GM19397 (cell line): ENCODE data around the gene SPG21.

ENCODE experiments used
- ATAC-seq: cut with Tn5 transposase; IDR thresholded peaks from one replicate; pipeline ENCODE4 v1.9.1; 2021; ENCODE audit warnings: mild to moderate bottlenecking, moderate library complexity; ENCODE audit not compliant: unreplicated experiment

The SPG21 gene

DNA sequence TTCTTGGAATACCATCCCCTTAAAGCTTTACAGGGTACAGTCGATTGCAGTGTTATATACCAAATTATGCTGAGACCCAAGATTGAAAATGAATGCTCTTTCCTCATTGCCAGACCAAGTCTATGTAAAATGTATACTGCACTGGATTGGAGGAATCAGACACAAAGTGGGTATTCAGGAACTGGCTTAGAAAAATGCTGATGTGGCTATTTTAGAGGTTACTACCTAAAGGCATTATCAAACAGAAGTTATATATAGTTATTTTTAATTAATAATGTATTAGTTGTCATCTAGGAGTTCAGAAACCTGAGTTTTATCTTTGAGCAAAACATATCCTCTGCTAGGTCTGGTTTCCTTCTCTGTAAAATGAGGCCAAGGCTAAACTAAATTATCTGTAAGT lies 3.6 kb upstream of the SPG21 start:
- no peak for ATAC-seq

DNA sequence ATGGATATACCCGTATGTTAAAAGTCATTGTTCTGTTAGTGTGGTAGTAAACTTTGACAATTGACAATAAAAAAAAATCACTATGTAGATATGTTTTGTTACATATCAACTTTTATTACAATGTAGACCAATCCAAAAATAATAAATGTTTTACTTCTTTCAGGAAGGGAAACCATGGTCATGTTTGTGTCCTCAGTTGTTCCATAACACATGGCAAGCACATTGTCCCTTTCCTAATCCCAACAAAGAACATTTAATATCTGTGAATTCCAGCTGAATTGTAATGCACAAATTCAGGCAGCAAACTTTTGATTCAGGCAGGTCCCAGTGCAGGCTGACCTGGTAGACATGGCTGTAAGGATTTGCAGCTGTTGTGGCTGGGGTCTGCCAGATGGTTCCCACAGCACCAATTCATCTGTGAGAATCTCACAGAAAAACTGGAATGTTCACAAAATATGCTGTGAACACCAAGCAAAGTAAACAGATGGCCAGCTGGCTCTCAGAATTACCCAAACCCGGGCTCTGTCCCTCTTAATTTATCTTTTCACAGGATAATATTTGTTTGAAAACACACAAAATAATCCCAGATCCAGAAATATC lies 1.9 kb upstream of the SPG21 start:
- ATAC-seq: no peak

DNA sequence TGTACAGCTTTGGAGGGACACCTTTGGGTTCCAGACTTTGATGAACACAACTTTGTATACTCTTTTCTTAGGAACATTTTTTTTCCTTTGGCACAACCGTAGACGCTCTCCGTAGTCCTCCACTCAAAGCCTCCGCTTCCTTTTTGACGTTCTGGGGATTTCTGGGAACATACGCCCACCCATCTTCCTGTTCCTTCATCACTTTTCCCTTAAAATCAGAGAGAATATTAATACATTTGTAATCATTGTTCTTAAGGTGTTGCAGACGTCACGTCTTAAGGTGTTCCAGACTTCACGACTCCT lies 405 bp upstream of the SPG21 start:
- no peak for ATAC-seq

DNA sequence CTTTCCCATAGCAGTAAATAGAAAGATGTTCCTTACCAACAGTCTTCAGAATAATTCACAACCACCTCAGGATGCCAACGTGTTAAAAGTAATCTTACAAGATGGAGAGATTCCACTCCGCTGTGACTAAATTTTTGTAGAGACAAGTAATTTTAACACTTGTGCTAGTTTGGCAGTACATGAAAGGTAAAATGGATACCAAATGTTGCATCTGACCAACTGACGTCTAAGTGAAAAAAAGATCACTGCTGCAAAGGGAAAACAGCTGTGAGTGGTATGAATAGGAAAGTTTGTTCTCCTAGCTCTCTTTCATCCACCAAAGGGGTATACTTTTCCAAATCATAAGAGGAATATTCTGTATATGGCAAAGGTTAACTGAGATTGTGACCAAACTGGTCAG lies 2.6 kb downstream of the SPG21 start:
- ATAC-seq: no peak

DNA sequence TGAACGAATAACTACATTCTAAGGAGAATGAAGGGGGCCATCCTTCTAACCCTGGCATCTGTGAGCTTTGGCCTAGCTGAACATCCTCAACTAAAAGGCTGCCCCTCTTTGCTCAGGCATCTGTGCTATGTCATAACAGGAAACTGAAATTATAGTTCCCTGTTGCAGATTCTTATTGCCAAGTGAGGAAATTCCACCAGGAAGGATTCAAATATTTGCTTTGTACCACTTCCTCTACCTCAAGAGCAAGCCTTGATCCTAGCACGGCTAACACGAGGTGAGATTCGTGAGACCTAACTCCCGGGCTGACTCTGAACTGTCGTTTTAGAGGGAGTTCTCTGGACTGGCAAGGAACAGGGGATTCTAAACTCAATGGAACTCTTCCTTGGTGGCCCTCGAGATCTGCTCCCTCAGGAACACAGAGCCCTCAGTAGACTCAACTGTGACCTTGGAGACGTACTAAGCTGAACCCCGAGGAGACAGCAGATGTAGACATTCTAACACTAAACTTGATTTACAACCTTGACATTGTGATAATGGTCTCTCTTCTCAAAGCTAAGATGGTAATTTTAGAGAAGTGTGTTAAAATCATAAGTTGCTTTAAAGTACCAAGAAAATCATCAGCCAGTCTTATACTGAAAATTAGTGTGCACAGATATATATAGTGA lies 4.2 kb downstream of the SPG21 start:
- ATAC-seq: no peak

DNA sequence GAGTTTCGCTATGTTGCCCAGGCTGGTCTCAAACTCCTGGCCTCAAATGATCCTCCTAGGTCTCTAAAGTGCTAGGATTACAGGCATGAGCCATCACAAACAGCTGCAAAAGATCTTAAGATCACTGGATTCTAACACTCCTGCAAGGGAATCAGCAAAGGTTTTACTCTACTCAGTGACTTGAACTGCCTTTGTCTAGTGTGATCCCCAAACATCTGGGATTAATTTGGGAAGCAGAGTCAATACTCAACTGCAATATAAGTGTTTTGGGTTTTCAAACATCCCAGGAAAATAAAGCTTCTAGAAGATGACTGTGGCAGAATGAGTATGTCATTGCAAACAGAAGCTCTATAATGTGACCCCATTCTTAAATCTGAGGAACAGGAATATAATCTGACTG lies 7.2 kb downstream of the SPG21 start:
- no peak for ATAC-seq

DNA sequence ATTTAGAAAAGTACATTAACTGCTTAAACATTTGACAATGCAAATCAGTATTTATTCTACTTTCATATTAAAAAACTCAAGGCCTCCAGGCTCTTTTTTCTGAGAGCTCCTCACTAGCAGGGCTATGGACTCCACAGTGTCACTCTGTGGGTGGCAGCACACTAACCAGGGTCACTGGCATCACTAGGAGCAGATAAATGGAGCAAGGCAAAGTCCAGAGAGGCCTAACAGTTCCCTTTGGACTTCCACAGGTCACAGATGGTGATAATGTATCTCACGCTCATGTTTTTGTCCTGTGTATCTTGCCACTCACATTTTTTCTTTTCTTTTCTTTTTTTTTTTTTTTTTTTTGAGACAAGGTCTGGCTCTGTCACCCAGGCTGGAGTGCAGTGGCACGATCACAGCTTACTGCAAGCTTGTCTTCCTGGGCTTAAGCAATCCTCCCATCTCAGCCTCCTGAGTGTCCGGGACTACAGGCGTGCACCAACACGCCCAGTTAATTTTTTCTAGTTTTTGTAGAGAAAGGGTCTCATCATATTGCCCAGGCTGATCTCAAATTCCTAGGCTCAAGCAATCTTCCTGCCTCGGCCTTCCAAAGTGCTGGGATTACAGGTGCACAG lies 7.8 kb downstream of the SPG21 start:
- ATAC-seq: no peak

DNA sequence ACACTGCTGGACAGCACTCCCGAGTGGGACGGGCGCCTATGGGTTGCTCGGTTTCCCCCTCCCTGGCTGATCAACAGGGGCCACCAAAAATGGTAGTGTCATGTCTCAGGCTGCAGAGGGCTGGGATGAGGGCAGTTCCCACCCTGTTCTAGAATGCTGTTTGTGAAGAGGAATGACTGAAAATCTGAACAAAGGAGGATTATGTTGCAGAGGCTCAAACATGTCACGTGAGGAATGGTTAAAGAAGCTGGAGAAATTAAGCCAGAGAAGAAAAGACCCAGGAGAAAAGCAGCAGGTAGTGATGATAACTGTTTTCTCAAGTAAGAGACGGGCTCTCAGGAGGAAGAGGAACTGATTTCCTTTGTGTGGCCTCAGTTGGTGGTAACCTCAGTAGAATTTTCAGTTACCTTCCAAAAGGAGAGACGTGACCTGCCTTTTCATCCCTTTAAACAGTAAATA lies 10.4 kb downstream of the SPG21 start:
- ATAC-seq: no peak

DNA sequence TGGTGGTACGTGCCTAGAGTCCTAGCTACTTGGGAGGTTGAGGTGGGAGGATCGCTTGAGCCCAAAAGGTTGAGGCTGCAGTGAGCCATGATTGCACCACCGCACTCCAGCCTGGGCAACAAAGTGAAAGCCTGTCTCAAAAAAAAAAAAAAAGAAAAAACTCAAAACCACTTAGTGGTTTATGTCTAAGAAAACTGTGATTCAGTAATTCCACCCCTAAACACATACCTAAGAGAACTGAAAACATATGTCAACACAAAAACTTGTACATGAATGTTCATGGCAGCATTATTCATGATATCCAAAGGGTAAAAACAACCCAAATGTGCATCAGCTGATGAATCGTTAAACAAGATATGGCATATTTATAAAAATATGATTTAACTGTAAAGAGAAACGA lies 14.3 kb downstream of the SPG21 start:
- no peak for ATAC-seq

DNA sequence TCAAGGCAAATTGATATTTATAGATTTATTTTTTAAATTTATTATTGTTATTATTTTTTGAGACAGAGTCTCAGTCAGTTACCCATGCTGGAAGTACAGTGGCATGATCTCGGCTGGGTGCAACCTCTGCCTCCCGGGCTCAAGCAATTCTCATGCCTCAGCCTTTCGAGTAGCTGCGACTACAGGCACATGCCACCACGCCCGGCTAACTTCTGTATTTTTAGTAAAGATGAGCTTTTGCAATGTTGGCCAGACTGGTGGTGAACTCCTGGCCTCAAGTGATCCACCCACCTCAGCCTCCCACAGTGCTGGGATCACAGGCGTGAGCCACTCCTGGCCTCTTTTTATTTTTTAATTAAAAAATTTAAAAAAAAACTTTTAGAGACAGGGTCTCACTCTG lies 19.0 kb downstream of the SPG21 start:
- no peak for ATAC-seq

DNA sequence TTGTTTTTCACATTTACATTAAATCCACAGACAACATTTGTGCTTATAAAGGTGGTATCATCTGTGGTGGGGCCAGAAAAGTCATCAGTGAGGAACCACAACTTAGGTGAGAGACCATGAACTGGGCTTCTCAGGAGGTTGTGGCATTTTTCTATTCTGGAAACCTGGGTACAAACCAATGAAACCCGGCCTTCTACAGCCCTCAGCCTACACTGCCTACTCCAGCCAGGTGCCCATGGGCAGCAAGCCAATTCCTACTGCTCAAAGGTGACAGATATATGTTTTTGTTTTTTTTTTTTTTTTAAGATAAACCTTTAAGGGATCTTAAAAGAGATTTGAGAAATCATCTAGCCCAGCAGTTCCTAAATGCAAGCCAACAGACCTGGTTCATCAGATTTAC lies 20.3 kb downstream of the SPG21 start:
- no peak for ATAC-seq

DNA sequence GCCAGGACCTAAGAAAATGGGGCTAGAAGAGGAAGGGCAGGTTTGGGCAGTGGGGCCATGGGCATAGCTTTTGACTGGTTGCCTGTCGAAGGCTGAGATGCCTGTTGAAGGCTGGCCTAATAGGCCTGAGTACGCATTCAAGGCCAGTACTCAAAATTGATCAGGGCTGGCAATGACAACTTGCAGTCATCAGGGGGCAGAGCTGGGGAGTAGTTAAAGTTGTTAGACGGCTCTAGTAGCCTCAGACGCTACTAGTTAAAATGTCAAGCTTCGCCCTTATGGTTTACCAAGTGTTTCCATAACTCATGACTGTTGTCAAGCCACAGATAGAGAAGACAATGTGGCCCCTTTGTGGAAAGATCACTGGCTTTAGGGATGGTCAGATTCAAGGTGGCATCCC lies 28.7 kb downstream of the SPG21 start:
- ATAC-seq: no peak

DNA sequence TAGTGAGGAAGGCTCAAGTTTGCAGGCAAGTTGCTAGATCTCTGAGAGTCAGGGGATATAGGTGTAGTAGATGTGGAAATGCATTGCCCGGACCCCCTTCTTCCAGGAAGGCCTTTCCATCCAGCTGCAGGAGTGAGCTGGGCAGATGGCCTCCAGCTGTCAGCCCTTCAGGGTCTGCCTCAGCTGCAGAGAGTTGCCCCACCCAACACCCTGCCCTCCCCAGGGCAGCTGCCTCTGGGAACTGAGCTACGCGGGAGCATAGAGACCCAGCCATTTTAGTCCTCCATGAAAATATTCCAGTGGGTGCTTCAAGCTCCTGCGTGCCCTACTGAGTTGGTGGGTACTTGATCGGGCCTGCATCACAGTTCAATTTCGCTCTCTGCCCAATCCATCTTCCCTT lies 29.6 kb downstream of the SPG21 start:
- no peak for ATAC-seq

DNA sequence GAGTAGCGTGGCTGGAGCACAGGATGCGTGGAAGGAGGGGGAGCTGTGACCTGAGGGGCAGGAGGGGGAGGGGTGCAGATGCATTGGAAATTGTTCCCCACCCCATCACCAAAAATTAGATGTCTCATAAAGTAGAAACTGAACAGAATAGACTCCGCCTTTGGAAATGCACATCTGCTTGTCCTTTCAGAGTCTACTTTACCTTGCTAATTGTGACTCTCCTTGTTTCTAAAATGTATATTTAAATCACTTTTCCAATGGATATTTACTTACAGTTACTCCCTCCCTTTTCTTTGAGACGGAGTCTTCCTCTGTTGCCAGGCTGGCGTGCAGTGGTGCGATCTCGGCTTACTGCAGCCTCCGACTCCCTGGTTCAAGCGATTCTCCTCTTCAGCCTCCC lies 30.6 kb downstream of the SPG21 start:
- no peak for ATAC-seq

DNA sequence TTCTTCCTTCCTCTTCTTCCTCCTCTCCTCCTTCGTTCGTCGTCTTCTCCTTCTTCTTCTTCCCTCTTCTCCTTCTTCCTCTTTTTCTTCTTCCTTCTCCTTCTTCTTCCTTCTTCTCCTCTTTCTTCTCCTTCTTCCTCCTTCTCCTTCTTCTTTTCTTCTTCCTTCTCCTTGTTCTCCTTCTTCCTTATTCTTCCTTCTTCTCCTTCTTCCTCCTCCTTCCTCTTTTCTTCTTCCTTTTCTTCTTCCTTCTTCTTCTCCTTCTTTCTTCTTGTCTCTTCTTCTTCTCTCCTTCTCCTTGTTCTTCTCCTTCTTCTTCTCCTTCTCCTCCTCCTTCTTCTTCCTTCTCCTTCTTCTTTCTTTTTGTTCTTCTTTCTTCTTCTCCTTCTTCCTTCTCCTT lies 35.3 kb downstream of the SPG21 start:
- ATAC-seq: no peak

DNA sequence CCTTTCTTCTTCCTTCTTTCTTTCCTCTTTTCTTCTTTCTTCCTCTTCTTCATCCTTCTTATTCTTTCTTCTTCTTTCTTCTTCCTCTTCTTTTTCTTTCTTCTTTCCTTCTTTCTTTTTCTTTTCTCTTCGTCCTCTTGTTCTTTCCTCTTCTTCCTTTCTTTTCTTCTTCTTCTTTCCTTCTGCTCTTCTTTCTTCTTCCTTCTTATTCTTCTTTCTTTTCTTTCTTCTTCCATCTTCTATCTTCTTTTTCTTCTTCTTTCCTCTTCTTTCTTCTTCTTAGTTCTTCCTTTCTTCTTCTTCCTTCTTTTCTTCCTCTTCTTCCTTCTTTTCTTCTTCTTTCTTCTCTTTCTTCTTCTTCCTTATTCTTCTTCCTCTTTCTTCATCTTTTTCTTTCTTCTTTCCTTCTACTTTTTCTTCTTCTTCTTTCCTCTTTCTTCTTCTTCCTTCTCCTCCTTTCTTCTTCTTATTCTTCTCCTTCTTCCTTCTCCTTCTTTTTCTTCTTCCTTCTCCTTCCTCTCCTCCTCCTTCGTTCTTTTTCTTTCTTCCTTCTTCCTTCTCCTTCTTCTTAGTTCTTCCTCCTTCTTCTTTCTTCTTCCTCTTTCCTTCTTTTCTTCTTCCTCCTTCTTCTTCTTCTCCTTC lies 37.8 kb downstream of the SPG21 start:
- ATAC-seq: no peak

DNA sequence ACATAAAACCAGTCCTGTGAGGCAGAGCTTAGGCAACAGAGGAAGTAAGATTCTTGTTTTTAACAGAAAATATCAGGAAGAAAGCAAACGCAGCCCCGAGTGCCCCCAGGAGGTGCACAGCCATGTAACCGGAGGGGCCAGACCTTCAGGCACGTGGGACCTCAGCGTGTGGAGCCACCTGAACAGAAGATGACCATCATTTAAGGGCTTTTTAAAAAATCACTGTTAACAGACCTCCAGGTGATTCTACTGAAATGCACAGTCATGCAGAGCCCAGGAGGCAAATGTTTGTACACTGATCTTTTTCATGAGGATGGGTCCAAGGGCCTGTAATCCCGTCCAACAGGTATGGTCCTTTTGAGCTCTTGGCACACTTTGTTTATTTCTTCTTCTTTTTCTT lies 38.8 kb downstream of the SPG21 start:
- ATAC-seq: no peak

DNA sequence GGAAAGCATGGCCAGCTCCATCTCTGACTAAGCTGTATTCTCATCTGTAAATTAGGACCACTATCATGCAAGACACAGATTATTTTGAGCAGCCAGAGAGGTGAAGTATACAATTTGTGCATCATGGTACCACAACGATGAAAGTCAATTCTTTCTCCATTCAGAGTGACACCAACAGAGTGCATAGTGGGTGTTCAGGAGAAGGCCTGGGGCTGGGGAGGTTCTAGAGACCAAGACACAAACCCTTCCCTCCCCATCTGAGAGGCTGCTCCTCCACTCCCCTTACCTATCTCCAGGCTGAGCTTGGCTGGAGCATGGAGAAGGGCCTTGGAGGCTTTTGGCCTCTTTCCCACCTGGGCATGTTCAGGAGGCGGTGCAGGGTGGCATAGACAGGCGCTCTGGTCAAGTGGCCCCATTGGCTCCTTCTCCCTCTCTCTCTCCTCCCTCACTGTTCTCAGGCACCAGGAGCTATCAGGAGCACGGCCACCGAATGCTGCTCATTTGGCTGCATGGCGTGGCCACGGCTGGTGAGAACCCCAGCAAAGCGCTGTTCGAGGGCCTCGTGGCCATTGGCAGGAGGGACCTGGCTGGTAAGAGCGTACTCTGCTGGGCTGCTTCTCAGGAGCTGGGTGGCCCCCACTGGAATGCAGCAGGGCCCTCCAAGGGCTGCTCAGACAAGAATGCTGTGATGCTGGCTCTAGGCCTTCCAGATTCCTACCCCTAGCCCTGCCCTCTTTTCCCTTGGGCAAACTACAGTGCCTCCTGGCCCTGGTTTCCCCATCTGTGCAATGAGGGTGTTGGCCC lies 40.1 kb downstream of the SPG21 start:
- no peak for ATAC-seq

DNA sequence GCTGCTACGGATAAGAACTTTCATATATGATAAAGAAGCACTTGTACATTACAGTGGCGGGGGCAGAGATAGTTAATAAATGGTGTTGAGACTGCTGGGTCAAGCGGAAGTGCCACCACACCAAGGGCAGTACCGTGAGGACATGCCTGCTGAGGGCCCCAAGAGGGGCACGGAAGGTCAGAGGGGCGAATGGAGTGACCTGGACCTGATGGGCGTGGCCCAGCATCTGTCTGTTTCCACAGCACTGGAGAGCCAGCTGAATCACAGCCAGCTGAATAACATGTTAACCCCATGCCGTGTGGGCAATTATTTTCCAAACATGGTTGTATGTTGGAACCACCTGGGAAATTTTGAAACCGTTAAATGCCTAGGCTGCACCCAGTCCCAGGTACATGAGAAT lies 40.8 kb downstream of the SPG21 start:
- no peak for ATAC-seq

DNA sequence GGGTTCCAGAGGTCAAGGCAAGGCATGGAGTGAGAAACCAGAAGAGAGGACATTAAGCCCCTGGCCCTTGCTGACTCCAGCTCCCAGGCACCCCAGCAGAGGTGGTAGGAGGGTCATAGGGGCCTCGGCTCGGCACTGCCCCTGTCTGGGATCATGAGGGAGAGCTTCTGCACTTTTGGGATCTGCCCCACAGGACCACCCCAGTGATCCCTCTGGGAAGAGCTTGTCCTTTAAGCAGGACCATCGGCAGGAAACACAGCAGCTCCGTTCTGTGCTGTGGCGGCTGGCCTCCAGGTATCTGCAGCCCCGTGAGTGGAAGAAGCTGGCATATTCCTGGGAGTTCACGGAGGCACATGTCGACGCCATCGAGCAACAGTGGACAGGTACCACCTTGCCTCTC lies 42.5 kb downstream of the SPG21 start:
- ATAC-seq: no peak

DNA sequence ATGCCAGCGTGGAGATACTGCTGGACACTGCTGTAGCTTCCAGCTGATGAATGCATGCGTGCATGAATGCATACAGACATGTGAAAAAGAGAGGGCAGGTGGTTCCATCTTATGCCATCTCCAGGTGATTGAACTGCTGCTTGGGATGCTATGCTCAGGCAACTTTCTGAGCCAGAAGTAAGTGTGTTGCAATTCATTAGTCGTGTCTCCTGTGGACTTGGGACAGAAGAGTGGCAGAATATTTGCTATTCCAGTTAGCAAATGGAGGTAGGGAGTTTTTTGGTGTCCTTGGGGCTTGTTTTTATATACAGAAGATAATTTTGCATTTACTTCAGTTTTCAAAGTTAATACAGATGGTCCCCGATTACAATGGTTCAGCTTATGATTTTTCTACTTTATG lies 44.8 kb downstream of the SPG21 start:
- no peak for ATAC-seq
